GM12878 (cell line): ENCODE data around the gene CTNNA3. TPM values are rescaled to one million over a fixed set of nuclear protein-coding genes. Genes with fewer than 3 reads are reported as not detected.

Experiments
- ATAC-seq: fragments of 200-7000 bp; cut with Tn5 transposase; 3 replicates; pipeline ENCODE4 v1.9.1; 2020; ENCODE audit warnings: mild to moderate bottlenecking, moderate library complexity
- BruUV-seq: library from RNA; stranded (reverse); fragments of 400-500 nt; replicated peaks from 2 replicates; lab custom pipeline; 2021; lab: Mats Ljungman, UMichigan
- CTCF ChIA-PET: fragments of 300-600 bp; sonication (Branson Sonifier 250); formaldehyde crosslinking; extraction: SDS; loops from one replicate; lab custom pipeline; 2021; ENCODE audit warnings: inconsistent platforms; lab: Yijun Ruan, JAX
- POLR2A ChIA-PET: fragments of 350-600 bp; formaldehyde crosslinking; extraction: SDS; loops from one replicate; lab custom pipeline; 2021; ENCODE audit warnings: inconsistent platforms; lab: Charles Lee
- RAD21 ChIA-PET: fragments of 300-600 bp; sonication (Branson Sonifier 250); formaldehyde crosslinking; loops from one replicate; lab custom pipeline; 2023; ENCODE audit warnings: antibody characterized with exemption; ENCODE audit not compliant: unreplicated experiment; lab: Charles Lee
- SMC1A ChIA-PET: fragments of 300-600 bp; sonication (Branson Sonifier 250); formaldehyde crosslinking; loops from one replicate; lab custom pipeline; 2023; ENCODE audit not compliant: unreplicated experiment, uncharacterized antibody; lab: Charles Lee
- DNase-seq: peaks from one replicate; pipeline ENCODE4 v3.0.0-alpha.2; 2011; ENCODE audit warnings: low read depth, low spot score
- FAIRE-seq: peaks from 3 replicates; lab custom pipeline; 2011; peaks lifted over from hg19 to GRCh38; lab: Jason Lieb, UNC
- H2AFZ ChIP-seq: 2 replicates; pipeline ENCODE4 v1.6.0; 2011; ENCODE audit warnings: low read depth, low read length, control low read depth; ENCODE audit not compliant: control insufficient read depth
- H3K27ac ChIP-seq: 2 replicates; pipeline ENCODE4 v1.5.1; 2011; ENCODE audit warnings: control low read depth; ENCODE audit not compliant: control insufficient read depth, insufficient read depth
- H3K27me3 ChIP-seq, 2 experiments: replicated peaks in 1 of 2; 2 replicates each; pipeline versions ENCODE4 v1.6.0 to v1.6.1; 2011; ENCODE audit warnings: low read length in 1 of 2; ENCODE audit not compliant: control insufficient read depth in 2 of 2, insufficient read depth in 2 of 2
- H3K36me3 ChIP-seq, 2 experiments: 2 replicates each; pipeline ENCODE4 v1.5.1; 2011; ENCODE audit warnings: low read length in 1 of 2; ENCODE audit not compliant: control insufficient read depth in 2 of 2, insufficient read depth in 2 of 2
- H3K4me1 ChIP-seq: 2 replicates; pipeline ENCODE4 v1.6.1; 2011; ENCODE audit warnings: mild to moderate bottlenecking, low read length, moderate library complexity, mixed read lengths; ENCODE audit not compliant: control insufficient read depth, insufficient read depth
- H3K4me2 ChIP-seq: 2 replicates; pipeline ENCODE4 v1.6.0; 2011; ENCODE audit warnings: control low read depth; ENCODE audit not compliant: control insufficient read depth, insufficient read depth
- H3K4me3 ChIP-seq: fragments of 200-600 bp; sonication (generic); 2 replicates; pipeline ENCODE4 v1.5.1; 2016
- H3K79me2 ChIP-seq: 2 replicates; pipeline ENCODE4 v1.6.0; 2011; ENCODE audit warnings: low read length; ENCODE audit not compliant: control insufficient read depth, insufficient read depth
- H3K9ac ChIP-seq: 2 replicates; pipeline ENCODE4 v1.8.0; 2011; ENCODE audit warnings: low read length, control low read depth, mixed read lengths; ENCODE audit not compliant: control insufficient read depth, insufficient read depth
- H3K9me3 ChIP-seq: replicated peaks from 3 replicates; pipeline ENCODE4 v1.5.1; 2011; ENCODE audit warnings: mild to moderate bottlenecking, low read length; ENCODE audit not compliant: control insufficient read depth, insufficient read depth
- H4K20me1 ChIP-seq: 2 replicates; pipeline ENCODE4 v1.6.0; 2011; ENCODE audit not compliant: control insufficient read depth, insufficient read depth
- ATF3 ChIP-seq: IDR thresholded peaks from 2 replicates; pipeline ENCODE4 v1.6.1; 2011; ENCODE audit warnings: low read depth, mild to moderate bottlenecking, low read length, moderate library complexity, borderline replicate concordance; ENCODE audit errors: extremely low read depth
- BCL3 ChIP-seq: IDR thresholded peaks from 2 replicates; pipeline ENCODE4 v1.6.1; 2011; ENCODE audit warnings: borderline replicate concordance, low read depth, mild to moderate bottlenecking, moderate library complexity, low read length; ENCODE audit not compliant: insufficient read depth, poor library complexity, severe bottlenecking
- CEBPB ChIP-seq, 2 experiments: fragments of 150-350 bp in 1 of 2; IDR thresholded peaks; 2 replicates each; pipeline ENCODE4 v1.6.1; 2012 to 2014; ENCODE audit warnings: low read depth in 2 of 2, low read length in 2 of 2, borderline replicate concordance in 1 of 2, inconsistent platforms in 1 of 2
- EP300 ChIP-seq, 2 experiments: fragments of 150-350 bp in 1 of 2; IDR thresholded peaks; 2 replicates each; pipeline ENCODE4 v1.6.1; 2011 to 2012; ENCODE audit warnings: low read depth in 2 of 2, low read length in 2 of 2, borderline replicate concordance in 1 of 2, improper control_type of control experiment in 1 of 2, inconsistent platforms in 1 of 2; ENCODE audit not compliant: control insufficient read depth in 1 of 2
- EZH2 ChIP-seq: IDR thresholded peaks from 2 replicates; pipeline ENCODE4 v1.6.1; 2012; ENCODE audit warnings: low read depth, mild to moderate bottlenecking, control low read depth, inconsistent platforms, low read length, borderline replicate concordance; ENCODE audit not compliant: control insufficient read depth
- JUND ChIP-seq: IDR thresholded peaks from 2 replicates; pipeline ENCODE4 v1.6.1; 2012; ENCODE audit warnings: low read depth, mild to moderate bottlenecking, low read length, improper control_type of control experiment, moderate library complexity
- MLLT1 ChIP-seq: fragments of 450-650 bp; IDR thresholded peaks from 2 replicates; pipeline ENCODE4 v1.6.1; 2016; ENCODE audit warnings: mild to moderate bottlenecking
- MTA3 ChIP-seq: IDR thresholded peaks from 2 replicates; pipeline ENCODE4 v1.6.1; 2012; ENCODE audit warnings: low read length, inconsistent platforms, borderline replicate concordance
- NR2C2 ChIP-seq: IDR thresholded peaks from 2 replicates; pipeline ENCODE4 v1.6.1; 2011; ENCODE audit warnings: borderline replicate concordance, low read depth; ENCODE audit not compliant: control insufficient read depth, insufficient read length
- RFX5 ChIP-seq: IDR thresholded peaks from 2 replicates; pipeline ENCODE4 v1.6.1; 2011; ENCODE audit warnings: low read depth, low read length, improper control_type of control experiment
- SIN3A ChIP-seq: IDR thresholded peaks from 2 replicates; pipeline ENCODE4 v1.6.1; 2012; ENCODE audit warnings: low read depth, low read length, improper control_type of control experiment
- in situ Hi-C: fragments of 300-500 bp; cut with MboI; formaldehyde crosslinking; loops from 9 replicates; pipeline ENCODE4 v1.14.3; 2018; ENCODE audit warnings: mixed read lengths
- intact Hi-C: fragments of 100-400 bp; cut with micrococcal nuclease; formaldehyde crosslinking; loops from one replicate; pipeline ENCODE4 v1.14.2; 2022; ENCODE audit not compliant: unreplicated experiment
- polyA plus RNA-seq, 11 experiments: library from polyadenylated mRNA; depleted of rRNA in 4 of 11; unstranded in 6 of 11; stranded (reverse) in 5 of 11; fragments of >200 nt; fragmentation: Nextera tagmentation in 4 of 11; fragmentation: Illumina TruSeq in 1 of 11; extraction: Ambion mirVana in 4 of 11; extraction: Trizol in 1 of 11; gene quantifications; 1 replicate in 1 of 11; 2 replicates in 10 of 11; pipeline versions ENCODE4 v1.2.1 to v1.2.3, GENCODE V29; 2011 to 2016; ENCODE audit warnings: inconsistent platforms in 2 of 11, missing spikeins in 2 of 11, low read depth in 1 of 11
- total RNA-seq, 4 experiments: library from RNA; depleted of rRNA in 3 of 4; stranded (reverse); fragments of >200 nt in 3 of 4; fragmentation: Illumina TruSeq in 1 of 4; extraction: Trizol in 1 of 4; gene quantifications; 2 replicates each; pipeline versions ENCODE4 v1.2.1 to v1.2.3, GENCODE V29; 2013 to 2021

The CTNNA3 gene
- total and polyA plus RNA-seq, 10 of the 15 experiments (the other 5 are each of a cell fraction or from before 2014, with no cell fraction given), result under 0.01 to 4.5 (median 0.22) TPM; not detected in 2

- TF ChIP-seq BCL3, result no peak
- TF ChIP-seq, all 136 proteins: peak for 0
Measured at GRCh38 chr10:66940965-66941364, 755.0 kb downstream of the CTNNA3 start (continued).

- TF ChIP-seq ATF3 (no peak), CEBPB (IDR thresholded peaks at IDR 0.05; ENCODE audit: borderline replicate concordance in 1 of 2, low read depth in 2 of 2, low read length in 2 of 2) (no peak), MTA3 (no peak), NR2C2 (no peak), JUND (no peak), RFX5 (no peak), EZH2 (no peak), SIN3A (no peak), EP300 (IDR thresholded peaks at IDR 0.05; ENCODE audit: borderline replicate concordance in 1 of 2, control insufficient read depth in 1 of 2, low read depth in 2 of 2, low read length in 2 of 2) (no peak), MLLT1 (no peak)
- H3K4me1 ChIP-seq, result no peaks in the 10 kb centered on the region
- no peaks in the 10 kb centered on the region for H3K27me3 ChIP-seq
- intact Hi-C loops, result loop anchor here (5.0 kb wide), 3 partner anchors 347 to 1077 kb away; no protein-coding TSS in a partner anchor
- in situ Hi-C loops, result no loop called here
- ChIA-PET CTCF (interaction anchor here (0.6 to 10.5 kb wide), 8 partner anchors 9 to 1497 kb away, joined by 3 to 80 read pairs (median 4); partner anchors contain the start of gene LRRTM3), SMC1A (interaction anchor here (0.6 to 2.7 kb wide), 7 partner anchors 12 to 613 kb away, joined by 3 to 24 read pairs (median 5); no protein-coding TSS in a partner anchor), RAD21 (interaction anchor here (1.1 to 2.3 kb wide), 3 partner anchors 9 to 587 kb away, joined by 3 to 12 read pairs (median 5); partner anchors contain the start of gene LRRTM3), POLR2A (no interaction called here)
- H3K9ac ChIP-seq, result no peak overlapping the region
- no peak for ATAC-seq
- H3K4me2 ChIP-seq, result no peak overlapping the region
- no peaks in the 10 kb centered on the region for H3K36me3 ChIP-seq
- H3K27ac ChIP-seq, result no peak overlapping the region
- no peaks in the 10 kb centered on the region for H3K9me3 ChIP-seq
- FAIRE-seq, result no peak
- H3K4me3 ChIP-seq, result no peak overlapping the region
- BruUV-seq, result no TSS peak
- H4K20me1 ChIP-seq, result no peaks in the 10 kb centered on the region
- no peak for DNase-seq
- H2AFZ ChIP-seq, result no peak overlapping the region
- H3K79me2 ChIP-seq, result no peaks in the 10 kb centered on the region
Measured at GRCh38 chr10:66934711-66935110, 761.3 kb downstream of the CTNNA3 start.
